Peyer's patch (tissue), 4 donors: ENCODE measurements around the gene RGS5. TPM values are rescaled to one million over a fixed set of nuclear protein-coding genes. Genes with fewer than 3 reads are reported as not detected.

Source experiments
- DNase-seq, 3 donors: peaks; one replicate each; pipeline ENCODE4 v3.0.0-alpha.2; 2017 to 2019
- H3K27ac ChIP-seq, 4 donors: fragments of 200-600 bp; sonication (generic); one replicate each; pipeline ENCODE4 v1.5.1; 2016 to 2019
- H3K27me3 ChIP-seq, 2 donors: fragments of 200-600 bp; sonication (generic); one replicate each; pipeline ENCODE4 v1.5.1; 2019
- H3K36me3 ChIP-seq, 3 donors: fragments of 200-600 bp; sonication (generic); one replicate each; pipeline ENCODE4 v1.5.1; 2016 to 2019
- H3K4me1 ChIP-seq, 4 donors: fragments of 200-600 bp; sonication (generic); one replicate each; pipeline ENCODE4 v1.5.1; 2016 to 2019
- H3K4me3 ChIP-seq, 4 donors: fragments of 200-600 bp; sonication (generic); 1 replicate in 3 of 4; 2 replicates in 1 of 4; pipeline ENCODE4 v1.5.1; 2016 to 2019; ENCODE audit warnings: mild to moderate bottlenecking in 1 of 4
- H3K9me3 ChIP-seq, 4 donors: fragments of 200-600 bp; sonication (generic); one replicate each; pipeline ENCODE4 v1.5.1; 2016 to 2019; ENCODE audit warnings: mild to moderate bottlenecking in 1 of 4
- POLR2A ChIP-seq, 2 donors: fragments of 450-650 bp; IDR thresholded peaks; one replicate each; pipeline ENCODE4 v1.5.1; 2017; ENCODE audit warnings: antibody characterized with exemption in 2 of 2, mild to moderate bottlenecking in 2 of 2, moderate library complexity in 2 of 2
- total RNA-seq, 4 donors: library from RNA; depleted of rRNA; stranded (reverse); fragments of >200 nt; gene quantifications; one replicate each; pipeline ENCODE4 v1.1.0, GENCODE V29; 2016
- TF ChIP-seq, protein P1 (sequence below), 6 experiments: fragments of 450-650 bp in 4 of 6; fragments of 200-600 bp in 2 of 6; sonication (generic) in 1 of 6; IDR thresholded peaks; one replicate each; pipeline ENCODE4 v1.5.1; 2017 to 2019; ENCODE audit warnings: antibody characterized with exemption in 6 of 6, mild to moderate bottlenecking in 3 of 6, moderate library complexity in 1 of 6

The RGS5 gene
- total RNA-seq, 4 donors from 2014 or later: 13.1 to 56.9 (median 31.7) TPM

DNA sequence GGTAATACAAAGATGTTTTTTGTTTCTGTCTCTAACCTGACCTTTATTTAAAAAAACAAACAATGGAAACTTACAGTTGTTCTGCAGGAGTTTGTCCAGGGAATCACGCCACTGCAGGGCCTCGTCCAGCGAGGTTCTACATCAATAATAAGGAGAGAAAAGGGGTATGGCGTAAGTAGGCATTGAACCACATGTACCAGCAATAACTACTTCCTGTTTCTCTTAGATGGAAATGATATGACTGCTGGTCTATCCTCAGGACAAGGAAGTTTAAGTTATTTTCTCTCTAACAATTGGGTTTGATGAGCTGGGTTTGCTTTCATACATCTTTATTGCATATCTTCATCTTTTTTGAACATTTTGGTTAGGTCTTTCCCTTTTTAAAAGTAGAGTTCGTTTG lies 40.9 kb downstream of the RGS5 start:
- no peak for DNase-seq
- TF ChIP-seq POLR2A (IDR thresholded peaks at IDR 0.05): no peak
- TF ChIP-seq, protein P1, sequence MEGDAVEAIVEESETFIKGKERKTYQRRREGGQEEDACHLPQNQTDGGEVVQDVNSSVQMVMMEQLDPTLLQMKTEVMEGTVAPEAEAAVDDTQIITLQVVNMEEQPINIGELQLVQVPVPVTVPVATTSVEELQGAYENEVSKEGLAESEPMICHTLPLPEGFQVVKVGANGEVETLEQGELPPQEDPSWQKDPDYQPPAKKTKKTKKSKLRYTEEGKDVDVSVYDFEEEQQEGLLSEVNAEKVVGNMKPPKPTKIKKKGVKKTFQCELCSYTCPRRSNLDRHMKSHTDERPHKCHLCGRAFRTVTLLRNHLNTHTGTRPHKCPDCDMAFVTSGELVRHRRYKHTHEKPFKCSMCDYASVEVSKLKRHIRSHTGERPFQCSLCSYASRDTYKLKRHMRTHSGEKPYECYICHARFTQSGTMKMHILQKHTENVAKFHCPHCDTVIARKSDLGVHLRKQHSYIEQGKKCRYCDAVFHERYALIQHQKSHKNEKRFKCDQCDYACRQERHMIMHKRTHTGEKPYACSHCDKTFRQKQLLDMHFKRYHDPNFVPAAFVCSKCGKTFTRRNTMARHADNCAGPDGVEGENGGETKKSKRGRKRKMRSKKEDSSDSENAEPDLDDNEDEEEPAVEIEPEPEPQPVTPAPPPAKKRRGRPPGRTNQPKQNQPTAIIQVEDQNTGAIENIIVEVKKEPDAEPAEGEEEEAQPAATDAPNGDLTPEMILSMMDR (IDR thresholded peaks at IDR 0.05): no peak
- H3K36me3 ChIP-seq: no peaks in the 10 kb centered on the region
- H3K27ac ChIP-seq: no peak overlapping the region
- H3K9me3 ChIP-seq: no peaks in the 10 kb centered on the region
- H3K4me3 ChIP-seq: no peak overlapping the region
- no peaks in the 10 kb centered on the region for H3K4me1 ChIP-seq
- no peaks in the 10 kb centered on the region for H3K27me3 ChIP-seq

DNA sequence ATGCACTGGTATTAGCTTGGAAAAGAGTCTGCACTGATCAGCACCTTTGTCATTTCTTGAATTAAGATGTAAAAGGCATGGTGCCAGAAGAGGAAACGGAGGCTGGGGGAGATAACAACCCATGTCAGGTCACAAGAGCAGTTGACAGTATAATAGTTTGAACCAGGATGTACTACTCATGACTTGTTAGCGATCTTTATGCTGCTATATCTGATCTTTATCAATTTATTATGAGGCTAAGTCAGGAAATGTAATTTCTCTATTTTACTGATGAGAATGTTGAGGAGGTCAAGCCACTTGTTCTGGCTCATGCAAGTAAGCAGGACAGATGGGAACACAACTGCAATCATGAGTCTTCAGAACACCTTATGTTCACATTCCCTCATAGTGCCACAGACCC lies 41.4 kb downstream of the RGS5 start:
- Histone ChIP-seq H3K27ac (no peak overlapping the region), H3K9me3 (no peaks in the 10 kb centered on the region), H3K36me3 (no peaks in the 10 kb centered on the region), H3K4me3 (no peak overlapping the region), H3K4me1 (no peaks in the 10 kb centered on the region), H3K27me3 (no peaks in the 10 kb centered on the region)
- TF ChIP-seq, protein P1 (IDR thresholded peaks at IDR 0.05): no peak
- TF ChIP-seq POLR2A (IDR thresholded peaks at IDR 0.05): no peak
- no peak for DNase-seq

DNA sequence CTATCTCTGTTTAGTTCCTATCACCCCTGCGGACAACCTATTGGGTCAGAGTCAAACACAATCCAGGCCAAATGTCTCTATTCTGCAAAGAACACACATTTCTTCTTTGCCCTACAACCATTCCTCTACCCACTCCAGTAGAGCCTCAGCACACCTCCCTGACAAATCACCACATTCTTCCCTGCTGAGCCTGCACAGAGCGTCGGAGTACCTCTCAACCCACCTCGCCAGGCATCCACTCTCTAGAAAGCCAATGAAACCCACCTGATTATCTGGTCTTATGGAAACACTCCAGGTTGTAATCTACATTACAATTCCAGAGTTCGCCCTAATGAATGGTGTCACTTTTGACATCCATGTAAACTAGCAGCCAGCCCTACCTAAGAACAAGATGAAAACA lies 47.1 kb downstream of the RGS5 start:
- TF ChIP-seq POLR2A (IDR thresholded peaks at IDR 0.05): no peak
- TF ChIP-seq, protein P1 (IDR thresholded peaks at IDR 0.05): no peak
- Histone ChIP-seq H3K27ac (no peak overlapping the region), H3K4me1 (no peaks in the 10 kb centered on the region), H3K36me3 (no peaks in the 10 kb centered on the region), H3K9me3 (no peaks in the 10 kb centered on the region), H3K4me3 (no peak overlapping the region), H3K27me3 (no peaks in the 10 kb centered on the region)
- DNase-seq: no peak

DNA sequence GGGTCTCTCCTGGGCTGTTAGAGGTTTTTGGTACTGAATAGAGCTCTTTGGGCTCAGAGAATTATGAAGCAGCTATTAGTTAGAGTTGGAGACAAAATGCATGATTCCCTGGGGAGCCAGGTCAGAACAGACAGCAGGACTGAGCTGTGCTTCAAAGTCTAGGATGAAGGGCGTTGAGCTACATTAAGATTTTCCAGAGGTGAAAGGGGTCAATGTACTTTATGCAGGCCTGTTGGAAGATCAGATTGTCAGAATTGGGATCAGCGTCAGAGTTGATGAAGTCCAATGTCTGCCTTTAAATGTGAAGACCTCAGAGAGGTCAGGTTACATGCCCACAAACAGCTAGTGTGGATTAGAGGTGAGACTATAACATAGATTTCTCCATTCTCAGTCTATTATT lies 53.8 kb downstream of the RGS5 start:
- DNase-seq: no peak
- TF ChIP-seq, protein P1 (IDR thresholded peaks at IDR 0.05): no peak
- no peak for TF ChIP-seq POLR2A (IDR thresholded peaks at IDR 0.05)

GRCh38 chr1:163147019-163147418 lies 55.7 kb downstream of the RGS5 start:
- Histone ChIP-seq H3K36me3 (no peaks in the 10 kb centered on the region), H3K9me3 (no peaks in the 10 kb centered on the region), H3K4me1 (no peaks in the 10 kb centered on the region), H3K27ac (no peak overlapping the region), H3K4me3 (no peak overlapping the region), H3K27me3 (no peaks in the 10 kb centered on the region)
- TF ChIP-seq, protein P1 (IDR thresholded peaks at IDR 0.05): no peak
- TF ChIP-seq POLR2A (IDR thresholded peaks at IDR 0.05): no peak
- no peak for DNase-seq

More for the DNA sequence above, 53.8 kb downstream of the RGS5 start:
- Histone ChIP-seq H3K36me3 (no peaks in the 10 kb centered on the region), H3K9me3 (no peaks in the 10 kb centered on the region), H3K4me1 (no peaks in the 10 kb centered on the region), H3K27ac (no peak overlapping the region), H3K27me3 (no peaks in the 10 kb centered on the region), H3K4me3 (no peak overlapping the region)

DNA sequence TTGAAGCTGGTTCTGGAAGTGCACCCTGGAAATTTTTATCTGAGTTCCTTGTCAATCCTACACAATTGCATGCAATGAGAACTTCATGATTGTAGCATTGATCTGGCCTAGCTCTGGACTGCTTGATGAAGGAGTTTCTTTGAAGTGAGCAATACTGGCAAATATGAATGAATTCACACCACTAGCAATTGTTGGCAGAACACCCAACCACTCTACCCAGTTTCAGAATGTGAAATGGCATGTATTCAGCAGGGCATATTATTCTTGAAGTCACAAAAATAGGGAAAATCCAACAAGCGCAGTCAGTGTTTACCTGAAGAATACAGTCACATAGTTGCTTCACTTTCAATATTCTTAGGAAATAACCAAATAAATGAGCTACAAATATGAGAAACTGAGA lies 57.3 kb downstream of the RGS5 start:
- no peaks in the 10 kb centered on the region for H3K27me3 ChIP-seq
- DNase-seq: no peak
- H3K4me1 ChIP-seq: no peaks in the 10 kb centered on the region
- H3K36me3 ChIP-seq: no peaks in the 10 kb centered on the region
- no peak for TF ChIP-seq POLR2A (IDR thresholded peaks at IDR 0.05)
- no peak overlapping the region for H3K4me3 ChIP-seq
- H3K27ac ChIP-seq: no peak overlapping the region
- no peaks in the 10 kb centered on the region for H3K9me3 ChIP-seq
